ENCODE measurements around the gene HRH1.
"Not testable (repeated sequence)": the region's sequence is repeated elsewhere in the genome, so short reads cannot be mapped to it uniquely, and the experiment has no call there.

The HRH1 gene

GRCh38 chr3:11155341-11156025 is 1.2 kb downstream of the HRH1 start:
- H3K27me3 ChIP-seq (ENCODE audit: control insufficient read depth in 1 of 2, insufficient read depth in 2 of 2, low read length in 2 of 2): peaks cover 18 to 41% of the 10 kb centered on the region in 2 donors
- peaks cover 6 to 7% of the 10 kb centered on the region in 2 donors for H3K4me1 ChIP-seq (ENCODE audit: control insufficient read depth in 1 of 2, insufficient read depth in 2 of 2, low read length in 2 of 2)

GRCh38 chr3:11156026-11156410 is 1.7 kb downstream of the HRH1 start:
- Histone ChIP-seq H3K27ac (ENCODE audit: low read depth, low read length) (no peak overlapping the region), H3K9me3 (ENCODE audit: control insufficient read depth in 1 of 2, low read length in 2 of 2) (no peaks in the 10 kb centered on the region), H3K36me3 (ENCODE audit: control insufficient read depth in 1 of 2, insufficient read depth in 2 of 2, low read length in 2 of 2) (no peaks in the 10 kb centered on the region), H3K4me1 (ENCODE audit: control insufficient read depth in 1 of 2, insufficient read depth in 2 of 2, low read length in 2 of 2) (peaks cover 6 to 7% of the 10 kb centered on the region in 2 donors), H3K27me3 (ENCODE audit: control insufficient read depth in 1 of 2, insufficient read depth in 2 of 2, low read length in 2 of 2) (peaks cover 18 to 41% of the 10 kb centered on the region in 2 donors), H3K9ac (ENCODE audit: low read depth in 1 of 2, low read length in 2 of 2) (no peak overlapping the region), H3K4me3 (ENCODE audit: low read depth in 1 of 2, low read length in 2 of 2) (no peak overlapping the region)

More at GRCh38 chr3:11155341-11156025, 1.2 kb downstream of the HRH1 start:
- Histone ChIP-seq H3K9ac (ENCODE audit: low read depth in 1 of 2, low read length in 2 of 2) (peak overlapping the region in 1 of 2 donors; percentile 23), H3K4me3 (ENCODE audit: low read depth in 1 of 2, low read length in 2 of 2) (peak overlapping the region; percentile 56 to 58), H3K27ac (ENCODE audit: low read depth, low read length) (no peak overlapping the region), H3K36me3 (ENCODE audit: control insufficient read depth in 1 of 2, insufficient read depth in 2 of 2, low read length in 2 of 2) (no peaks in the 10 kb centered on the region), H3K9me3 (ENCODE audit: control insufficient read depth in 1 of 2, low read length in 2 of 2) (no peaks in the 10 kb centered on the region)

- Histone ChIP-seq H3K27ac (ENCODE audit: low read depth, low read length) (no peak overlapping the region), H3K27me3 (ENCODE audit: control insufficient read depth in 1 of 2, insufficient read depth in 2 of 2, low read length in 2 of 2) (peaks cover 18 to 41% of the 10 kb centered on the region in 2 donors), H3K4me1 (ENCODE audit: control insufficient read depth in 1 of 2, insufficient read depth in 2 of 2, low read length in 2 of 2) (peaks cover 6 to 7% of the 10 kb centered on the region in 2 donors), H3K4me3 (ENCODE audit: low read depth in 1 of 2, low read length in 2 of 2) (no peak overlapping the region), H3K36me3 (ENCODE audit: control insufficient read depth in 1 of 2, insufficient read depth in 2 of 2, low read length in 2 of 2) (no peaks in the 10 kb centered on the region), H3K9ac (ENCODE audit: low read depth in 1 of 2, low read length in 2 of 2) (no peak overlapping the region), H3K9me3 (ENCODE audit: control insufficient read depth in 1 of 2, low read length in 2 of 2) (no peaks in the 10 kb centered on the region)
Measured at GRCh38 chr3:11157421-11157820, 3.1 kb downstream of the HRH1 start.

DNA sequence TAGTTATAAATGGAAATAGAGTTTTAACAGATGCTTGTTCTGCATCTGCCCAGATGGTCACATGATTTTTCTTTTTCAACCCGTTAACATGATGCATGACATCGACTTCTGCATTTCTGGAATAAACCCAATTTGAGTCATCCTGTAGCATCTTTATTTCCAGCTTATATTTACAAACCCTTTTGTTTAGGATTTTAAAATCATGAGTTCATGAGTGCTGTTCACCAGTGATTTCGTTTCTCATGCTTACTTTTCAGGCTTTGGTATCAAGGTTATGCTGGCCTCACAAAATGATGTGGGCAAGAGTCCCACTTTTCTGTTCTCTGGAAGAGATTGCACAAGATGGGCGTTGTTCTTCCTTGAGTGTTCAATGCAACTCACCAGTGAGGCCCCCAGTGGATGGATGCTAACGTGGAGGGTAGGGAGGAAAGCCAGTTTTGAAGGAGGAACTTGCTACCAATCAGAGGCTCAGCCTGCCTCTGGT is 5.2 kb downstream of the HRH1 start:
- Histone ChIP-seq H3K9ac (ENCODE audit: low read depth in 1 of 2, low read length in 2 of 2) (no peak overlapping the region), H3K4me1 (ENCODE audit: control insufficient read depth in 1 of 2, insufficient read depth in 2 of 2, low read length in 2 of 2) (peaks cover 6 to 7% of the 10 kb centered on the region in 2 donors), H3K9me3 (ENCODE audit: control insufficient read depth in 1 of 2, low read length in 2 of 2) (no peaks in the 10 kb centered on the region), H3K4me3 (ENCODE audit: low read depth in 1 of 2, low read length in 2 of 2) (no peak overlapping the region), H3K36me3 (ENCODE audit: control insufficient read depth in 1 of 2, insufficient read depth in 2 of 2, low read length in 2 of 2) (no peaks in the 10 kb centered on the region), H3K27ac (ENCODE audit: low read depth, low read length) (no peak overlapping the region), H3K27me3 (ENCODE audit: control insufficient read depth in 1 of 2, insufficient read depth in 2 of 2, low read length in 2 of 2) (peaks cover 16 to 35% of the 10 kb centered on the region in 2 donors)

DNA sequence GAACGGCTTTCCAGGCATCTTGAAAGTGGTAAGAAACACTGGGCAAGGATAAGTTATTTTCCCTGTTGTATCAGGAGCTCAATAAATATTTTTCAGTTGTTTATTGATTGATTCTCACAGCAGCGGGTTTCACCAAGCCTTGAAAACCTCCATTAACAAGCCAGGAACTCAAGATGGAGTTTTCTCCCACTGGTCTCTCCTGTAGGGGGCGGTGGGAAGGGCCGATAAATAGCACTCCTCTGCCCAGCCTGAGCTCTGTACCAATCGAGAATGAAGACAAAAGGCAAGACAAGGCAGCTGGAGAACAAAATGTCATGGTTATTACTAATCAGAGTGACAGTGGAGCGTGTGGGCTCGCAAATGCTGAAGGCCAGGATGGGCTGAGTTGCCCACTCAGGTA is 7.4 kb downstream of the HRH1 start:
- Histone ChIP-seq H3K36me3 (ENCODE audit: control insufficient read depth in 1 of 2, insufficient read depth in 2 of 2, low read length in 2 of 2) (no peaks in the 10 kb centered on the region), H3K27ac (ENCODE audit: low read depth, low read length) (no peak overlapping the region), H3K4me1 (ENCODE audit: control insufficient read depth in 1 of 2, insufficient read depth in 2 of 2, low read length in 2 of 2) (no peaks in the 10 kb centered on the region), H3K9me3 (ENCODE audit: control insufficient read depth in 1 of 2, low read length in 2 of 2) (no peaks in the 10 kb centered on the region), H3K4me3 (ENCODE audit: low read depth in 1 of 2, low read length in 2 of 2) (no peak overlapping the region), H3K27me3 (ENCODE audit: control insufficient read depth in 1 of 2, insufficient read depth in 2 of 2, low read length in 2 of 2) (peaks cover 8 to 15% of the 10 kb centered on the region in 2 donors), H3K9ac (ENCODE audit: low read depth in 1 of 2, low read length in 2 of 2) (no peak overlapping the region)

DNA sequence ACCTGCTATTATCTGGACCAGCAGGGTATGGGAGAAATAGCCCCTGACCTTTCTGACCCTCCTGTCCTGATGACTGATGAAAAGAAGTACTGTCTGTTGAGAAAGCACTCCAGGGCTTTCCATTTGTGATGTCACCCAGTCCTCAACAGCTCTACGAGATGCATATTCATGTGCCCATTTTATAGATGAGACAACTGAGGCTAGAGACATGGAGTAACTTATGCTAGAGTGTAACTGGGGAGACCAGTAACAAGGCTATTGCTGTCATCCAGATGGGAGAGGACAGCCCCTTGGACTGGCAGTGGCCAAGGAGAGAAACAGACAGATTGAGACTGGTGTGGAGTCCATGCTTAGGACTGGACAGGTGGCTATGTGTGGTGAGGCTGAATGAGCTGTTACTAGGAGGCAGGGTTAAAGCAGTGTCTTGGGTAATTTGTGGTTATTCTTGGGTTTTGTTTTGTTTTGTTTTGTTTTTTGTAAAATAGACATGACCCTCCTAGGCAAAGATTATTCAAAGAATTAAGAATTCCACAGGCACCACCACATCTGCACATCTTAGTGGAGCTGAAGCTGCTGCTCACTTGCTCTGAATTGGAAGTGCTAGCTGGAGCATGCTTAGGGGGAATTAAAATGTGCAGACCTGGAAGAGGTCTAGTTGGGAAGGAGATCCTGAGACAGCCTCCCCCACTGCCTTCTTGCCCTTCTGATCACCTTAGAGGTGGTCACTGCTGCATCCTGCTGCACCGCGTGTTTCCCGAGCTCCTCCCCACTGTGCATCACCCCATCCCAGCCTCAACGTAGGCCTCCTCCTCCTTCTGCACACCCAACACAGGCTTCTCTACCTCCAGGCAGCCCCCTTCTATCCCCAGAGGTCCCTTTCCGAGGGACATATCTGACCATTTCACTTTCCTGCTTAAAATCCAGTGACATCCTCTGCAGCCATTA is 8.4 kb downstream of the HRH1 start:
- no peak overlapping the region for H3K4me3 ChIP-seq (ENCODE audit: low read depth in 1 of 2, low read length in 2 of 2)
- H3K36me3 ChIP-seq (ENCODE audit: control insufficient read depth in 1 of 2, insufficient read depth in 2 of 2, low read length in 2 of 2): no peaks in the 10 kb centered on the region
- no peaks in the 10 kb centered on the region for H3K4me1 ChIP-seq (ENCODE audit: control insufficient read depth in 1 of 2, insufficient read depth in 2 of 2, low read length in 2 of 2)
- H3K27me3 ChIP-seq (ENCODE audit: control insufficient read depth in 1 of 2, insufficient read depth in 2 of 2, low read length in 2 of 2): peaks cover 3 to 7% of the 10 kb centered on the region in 2 donors
- no peak overlapping the region for H3K27ac ChIP-seq (ENCODE audit: low read depth, low read length)
- no peaks in the 10 kb centered on the region for H3K9me3 ChIP-seq (ENCODE audit: control insufficient read depth in 1 of 2, low read length in 2 of 2)
- no peak overlapping the region for H3K9ac ChIP-seq (ENCODE audit: low read depth in 1 of 2, low read length in 2 of 2)

GRCh38 chr3:11164607-11165006 is 10.3 kb downstream of the HRH1 start:
- Histone ChIP-seq H3K27ac (ENCODE audit: low read depth, low read length) (no peak overlapping the region), H3K36me3 (ENCODE audit: control insufficient read depth in 1 of 2, insufficient read depth in 2 of 2, low read length in 2 of 2) (no peaks in the 10 kb centered on the region), H3K9me3 (ENCODE audit: control insufficient read depth in 1 of 2, low read length in 2 of 2) (no peaks in the 10 kb centered on the region), H3K4me3 (ENCODE audit: low read depth in 1 of 2, low read length in 2 of 2) (no peak overlapping the region), H3K9ac (ENCODE audit: low read depth in 1 of 2, low read length in 2 of 2) (no peak overlapping the region), H3K27me3 (ENCODE audit: control insufficient read depth in 1 of 2, insufficient read depth in 2 of 2, low read length in 2 of 2) (no peaks in the 10 kb centered on the region), H3K4me1 (ENCODE audit: control insufficient read depth in 1 of 2, insufficient read depth in 2 of 2, low read length in 2 of 2) (no peaks in the 10 kb centered on the region)

GRCh38 chr3:11165476-11165875 is 11.2 kb downstream of the HRH1 start:
- no peaks in the 10 kb centered on the region for H3K36me3 ChIP-seq (ENCODE audit: control insufficient read depth in 1 of 2, insufficient read depth in 2 of 2, low read length in 2 of 2)
- no peak overlapping the region for H3K27ac ChIP-seq (ENCODE audit: low read depth, low read length)
- H3K27me3 ChIP-seq (ENCODE audit: control insufficient read depth in 1 of 2, insufficient read depth in 2 of 2, low read length in 2 of 2): no peaks in the 10 kb centered on the region
- H3K9me3 ChIP-seq (ENCODE audit: control insufficient read depth in 1 of 2, low read length in 2 of 2): no peaks in the 10 kb centered on the region
- H3K9ac ChIP-seq (ENCODE audit: low read depth in 1 of 2, low read length in 2 of 2): no peak overlapping the region
- H3K4me3 ChIP-seq (ENCODE audit: low read depth in 1 of 2, low read length in 2 of 2): no peak overlapping the region
- H3K4me1 ChIP-seq (ENCODE audit: control insufficient read depth in 1 of 2, insufficient read depth in 2 of 2, low read length in 2 of 2): no peaks in the 10 kb centered on the region

DNA sequence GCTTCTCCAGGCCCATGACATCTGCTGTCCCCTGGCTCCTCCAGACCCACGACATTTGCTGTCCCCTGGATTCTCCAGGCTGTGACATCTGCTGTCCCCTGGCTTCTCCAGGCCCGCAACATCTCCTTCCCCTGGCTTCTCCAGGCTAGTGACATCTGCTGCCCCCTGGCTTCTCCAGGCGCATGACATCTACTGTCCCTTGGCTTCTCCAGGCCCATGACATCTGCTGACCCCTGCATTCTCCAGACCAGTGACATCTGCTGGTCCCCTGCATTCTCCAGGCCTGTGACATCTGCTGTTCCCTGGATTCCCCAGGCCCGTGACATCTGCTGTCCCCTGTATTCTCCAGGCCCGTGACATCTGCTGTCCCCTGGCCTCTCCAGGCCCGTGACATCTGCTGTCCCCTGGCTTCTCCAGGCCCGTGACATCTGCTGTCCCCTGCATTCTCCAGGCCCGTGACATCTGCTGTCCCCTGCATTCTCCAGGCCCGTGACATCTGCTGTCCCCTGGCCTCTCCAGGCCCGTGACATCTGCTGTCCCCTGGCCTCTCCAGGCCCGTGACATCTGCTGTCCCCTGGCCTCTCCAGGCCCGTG is 12.6 kb downstream of the HRH1 start:
- H3K27me3 ChIP-seq (ENCODE audit: control insufficient read depth in 1 of 2, insufficient read depth in 2 of 2, low read length in 2 of 2); H3K4me1 ChIP-seq (ENCODE audit: control insufficient read depth in 1 of 2, insufficient read depth in 2 of 2, low read length in 2 of 2); H3K9me3 ChIP-seq (ENCODE audit: control insufficient read depth in 1 of 2, low read length in 2 of 2); H3K4me3 ChIP-seq (ENCODE audit: low read depth in 1 of 2, low read length in 2 of 2); H3K27ac ChIP-seq (ENCODE audit: low read depth, low read length); H3K9ac ChIP-seq (ENCODE audit: low read depth in 1 of 2, low read length in 2 of 2); H3K36me3 ChIP-seq (ENCODE audit: control insufficient read depth in 1 of 2, insufficient read depth in 2 of 2, low read length in 2 of 2): not testable (repeated sequence)

GRCh38 chr3:11167590-11167989 is 13.3 kb downstream of the HRH1 start:
- Histone ChIP-seq H3K27ac (ENCODE audit: low read depth, low read length) (no peak overlapping the region), H3K9me3 (ENCODE audit: control insufficient read depth in 1 of 2, low read length in 2 of 2) (no peaks in the 10 kb centered on the region), H3K4me1 (ENCODE audit: control insufficient read depth in 1 of 2, insufficient read depth in 2 of 2, low read length in 2 of 2) (no peaks in the 10 kb centered on the region)

More at GRCh38 chr3:11167590-11167989, 13.3 kb downstream of the HRH1 start:
- Histone ChIP-seq H3K36me3 (ENCODE audit: control insufficient read depth in 1 of 2, insufficient read depth in 2 of 2, low read length in 2 of 2) (no peaks in the 10 kb centered on the region), H3K27me3 (ENCODE audit: control insufficient read depth in 1 of 2, insufficient read depth in 2 of 2, low read length in 2 of 2) (no peaks in the 10 kb centered on the region), H3K9ac (ENCODE audit: low read depth in 1 of 2, low read length in 2 of 2) (no peak overlapping the region), H3K4me3 (ENCODE audit: low read depth in 1 of 2, low read length in 2 of 2) (no peak overlapping the region)
